Fibroblast of villous mesenchyme (primary cell): ENCODE results near the gene MRGPRF. TPM values are rescaled to one million over a fixed set of nuclear protein-coding genes. Genes with fewer than 3 reads are reported as not detected.

ENCODE experiments used
- DNase-seq: peaks from one replicate; pipeline ENCODE4 v3.0.0-alpha.2; 2010; ENCODE audit warnings: low read depth
- H3K4me3 ChIP-seq: 2 replicates; pipeline ENCODE4 v1.5.1; 2011; ENCODE audit warnings: low read depth, mild to moderate bottlenecking, low read length
- CTCF ChIP-seq: IDR thresholded peaks from 2 replicates; pipeline ENCODE4 v1.5.1; 2012; ENCODE audit warnings: low read depth, mild to moderate bottlenecking, low read length; ENCODE audit not compliant: insufficient read depth
- total RNA-seq: library from RNA; depleted of rRNA; stranded (reverse); fragments of >200 nt; gene quantifications from 2 replicates; pipeline ENCODE4 v1.2.3, GENCODE V29; 2012

Gene MRGPRF
- 52.8 and 61.3 TPM in 2 replicates for total RNA-seq

GRCh38 chr11:69013009-69013951 is at the start of gene MRGPRF:
TSS of gene MRGPRF (minus strand) at chr11:69013246. CDS start at chr11:69009901, 3,345 bp downstream.
- peak; percentile 92 for DNase-seq
- H3K4me3 ChIP-seq, result peak within 1 kb of the TSS; percentile 64
- TF ChIP-seq CTCF, result peak; percentile 69

- no peak for TF ChIP-seq CTCF
- no peak overlapping the region for H3K4me3 ChIP-seq
- DNase-seq, result no peak
Observed at GRCh38 chr11:69062169-69062855, 49.3 kb upstream of the MRGPRF start.

GRCh38 chr11:69061713-69062053 is 48.6 kb upstream of the MRGPRF start:
- TF ChIP-seq CTCF, result no peak
- DNase-seq, result no peak
- H3K4me3 ChIP-seq, result no peak overlapping the region

GRCh38 chr11:69060806-69061712 is 48.0 kb upstream of the MRGPRF start:
- TF ChIP-seq CTCF, result no peak
- DNase-seq, result no peak
- H3K4me3 ChIP-seq, result no peak overlapping the region

GRCh38 chr11:69059985-69060384 is 46.9 kb upstream of the MRGPRF start:
- DNase-seq, result no peak
- TF ChIP-seq CTCF, result no peak
- no peak overlapping the region for H3K4me3 ChIP-seq

- DNase-seq, result no peak
- TF ChIP-seq CTCF, result no peak
Observed at GRCh38 chr11:69059429-69059828, 46.4 kb upstream of the MRGPRF start.

More at GRCh38 chr11:69059429-69059828, 46.4 kb upstream of the MRGPRF start:
- no peak overlapping the region for H3K4me3 ChIP-seq
